GM23338 (cell line): ENCODE data around the gene KCNT1. TPM values are rescaled to one million over a fixed set of nuclear protein-coding genes. Genes with fewer than 3 reads are reported as not detected.

Source experiments
- ATAC-seq: fragments of 200-7000 bp; cut with Tn5 transposase; 3 replicates; pipeline ENCODE4 v1.9.1; 2020
- DNase-seq: peaks from one replicate; pipeline ENCODE4 v3.0.0-alpha.2; 2015; ENCODE audit warnings: low spot score
- H2AFZ ChIP-seq: fragments of 200-600 bp; sonication (generic); 2 replicates; pipeline ENCODE4 v1.8.0; 2016; ENCODE audit warnings: antibody characterized with exemption, mild to moderate bottlenecking, moderate library complexity
- H3F3A ChIP-seq: fragments of 200-600 bp; sonication (generic); replicated peaks from 2 replicates; pipeline ENCODE4 v1.8.0; 2017; ENCODE audit warnings: antibody characterized with exemption, mixed run types, low read depth
- H3K27ac ChIP-seq: fragments of 200-600 bp; sonication (generic); 2 replicates; pipeline ENCODE4 v1.6.1; 2016; ENCODE audit warnings: low read depth
- H3K27me3 ChIP-seq: fragments of 200-600 bp; sonication (generic); 2 replicates; pipeline ENCODE4 v1.8.0; 2016; ENCODE audit warnings: mild to moderate bottlenecking, mixed run types, moderate library complexity; ENCODE audit not compliant: insufficient read depth
- H3K36me3 ChIP-seq: fragments of 200-600 bp; sonication (generic); 2 replicates; pipeline ENCODE4 v1.8.0; 2016; ENCODE audit warnings: mild to moderate bottlenecking; ENCODE audit not compliant: insufficient read depth
- H3K4me1 ChIP-seq: fragments of 200-600 bp; sonication (generic); 2 replicates; pipeline ENCODE4 v1.8.0; 2016; ENCODE audit warnings: mild to moderate bottlenecking, moderate library complexity; ENCODE audit not compliant: insufficient read depth
- H3K4me2 ChIP-seq: fragments of 200-600 bp; sonication (generic); 2 replicates; pipeline ENCODE4 v1.7.1; 2017; ENCODE audit warnings: mixed run types
- H3K4me3 ChIP-seq: fragments of 200-600 bp; sonication (generic); 2 replicates; pipeline ENCODE4 v1.6.1; 2016; ENCODE audit warnings: mixed run types
- H3K79me2 ChIP-seq: fragments of 200-600 bp; sonication (generic); replicated peaks from 2 replicates; pipeline ENCODE4 v1.8.0; 2017; ENCODE audit warnings: mild to moderate bottlenecking; ENCODE audit not compliant: insufficient read depth
- H3K9me2 ChIP-seq: fragments of 200-600 bp; sonication (generic); 2 replicates; pipeline ENCODE4 v1.8.0; 2017; ENCODE audit not compliant: insufficient read depth
- H4K20me1 ChIP-seq: fragments of 200-600 bp; sonication (generic); replicated peaks from 2 replicates; pipeline ENCODE4 v1.8.0; 2017; ENCODE audit warnings: mild to moderate bottlenecking; ENCODE audit not compliant: insufficient read depth
- H3K27ac Mint-ChIP-seq: 2 replicates; pipeline ENCODE4 v1.8.0; 2020; ENCODE audit warnings: inconsistent platforms, mild to moderate bottlenecking, moderate library complexity, mixed read lengths
- H3K27me3 Mint-ChIP-seq: 3 replicates; pipeline ENCODE4 v1.8.0; 2022; ENCODE audit warnings: low read depth, mild to moderate bottlenecking, moderate library complexity, mixed read lengths, inconsistent platforms; ENCODE audit not compliant: insufficient read depth, poor library complexity
- H3K36me3 Mint-ChIP-seq: 3 replicates; pipeline ENCODE4 v1.8.0; 2021; ENCODE audit warnings: low read depth, mild to moderate bottlenecking, inconsistent platforms, moderate library complexity, mixed read lengths
- H3K4me1 Mint-ChIP-seq: 3 replicates; pipeline ENCODE4 v1.8.0; 2020; ENCODE audit warnings: mild to moderate bottlenecking, inconsistent platforms, mixed read lengths
- H3K4me3 Mint-ChIP-seq: 3 replicates; pipeline ENCODE4 v1.8.0; 2021; ENCODE audit warnings: moderate library complexity, mild to moderate bottlenecking, inconsistent platforms, mixed read lengths
- H3K9me3 Mint-ChIP-seq: 3 replicates; pipeline ENCODE4 v1.8.0; 2020; ENCODE audit warnings: moderate library complexity, mild to moderate bottlenecking, inconsistent platforms, mixed read lengths
- CREB1 ChIP-seq: fragments of 250-450 bp; sonication (Bioruptor Pico); IDR thresholded peaks from 2 replicates; pipeline ENCODE4 v1.5.0; 2020; ENCODE audit warnings: low read depth, mild to moderate bottlenecking, moderate library complexity
- EZH2 ChIP-seq: fragments of 200-600 bp; sonication (generic); IDR thresholded peaks from one replicate; pipeline ENCODE4 v1.8.0; 2017; ENCODE audit warnings: antibody characterized with exemption, mild to moderate bottlenecking, low read depth; ENCODE audit not compliant: unreplicated experiment
- EZH2phosphoT487 ChIP-seq: fragments of 200-600 bp; sonication (generic); IDR thresholded peaks from one replicate; pipeline ENCODE4 v1.8.1; 2018; ENCODE audit warnings: antibody characterized with exemption; ENCODE audit not compliant: unreplicated experiment
- JUNB ChIP-seq: IDR thresholded peaks from one replicate; pipeline ENCODE4 v1.6.1; 2016; ENCODE audit warnings: antibody characterized with exemption; ENCODE audit not compliant: unreplicated experiment
- NANOG ChIP-seq: IDR thresholded peaks from 2 replicates; pipeline ENCODE4 v1.6.1; 2016; ENCODE audit warnings: antibody characterized with exemption, borderline replicate concordance
- POLR2AphosphoS5 ChIP-seq: IDR thresholded peaks from 2 replicates; pipeline ENCODE4 v1.6.1; 2016; ENCODE audit warnings: antibody characterized with exemption, low read depth
- STAT1 ChIP-seq: IDR thresholded peaks from one replicate; pipeline ENCODE4 v1.6.1; 2016; ENCODE audit warnings: antibody characterized with exemption; ENCODE audit not compliant: unreplicated experiment
- ZNF114 ChIP-seq: fragments of 250-450 bp; sonication (Bioruptor Pico); IDR thresholded peaks from 2 replicates; pipeline ENCODE4 v1.5.0; 2020; ENCODE audit warnings: mild to moderate bottlenecking, moderate library complexity
- ZNF331 ChIP-seq: fragments of 250-450 bp; sonication (Bioruptor Pico); IDR thresholded peaks from 2 replicates; pipeline ENCODE4 v1.5.0; 2020; ENCODE audit warnings: low read depth, mild to moderate bottlenecking, moderate library complexity
- polyA plus RNA-seq: library from polyadenylated mRNA; unstranded; fragments of >200 nt; fragmentation: Nextera tagmentation; extraction: Ambion mirVana; gene quantifications from 2 replicates; pipeline ENCODE4 v1.2.1, GENCODE V29; 2016
- total RNA-seq: library from RNA; depleted of rRNA; stranded (reverse); fragments of >200 nt; shearing (Covaris generic); gene quantifications from 2 replicates; pipeline ENCODE4 v1.2.3, GENCODE V29; 2014
- TF ChIP-seq, protein P1 (sequence below), 2 experiments: fragments of 200-600 bp in 1 of 2; sonication (generic) in 1 of 2; conservative IDR thresholded peaks; 2 replicates each; pipeline versions ENCODE4 v1.5.1 to v1.6.1; 2016 to 2017; ENCODE audit warnings: antibody characterized with exemption in 2 of 2, low read depth in 2 of 2, mild to moderate bottlenecking in 2 of 2, moderate library complexity in 1 of 2
- TF ChIP-seq, protein P2 (sequence below): fragments of 250-450 bp; sonication (Bioruptor Pico); IDR thresholded peaks from 2 replicates; pipeline ENCODE4 v1.5.0; 2020; ENCODE audit warnings: mild to moderate bottlenecking, moderate library complexity
- TF ChIP-seq, protein P3 (sequence below): IDR thresholded peaks from one replicate; pipeline ENCODE4 v1.6.1; 2018; ENCODE audit warnings: antibody characterized with exemption; ENCODE audit not compliant: unreplicated experiment
- TF ChIP-seq, protein P4 (sequence below): IDR thresholded peaks from 2 replicates; pipeline ENCODE4 v1.6.1; 2016; ENCODE audit warnings: antibody characterized with exemption

KCNT1 gene
- total and polyA plus RNA-seq, 2 experiments from 2014 or later: 0.05 to 0.28 TPM

DNA sequence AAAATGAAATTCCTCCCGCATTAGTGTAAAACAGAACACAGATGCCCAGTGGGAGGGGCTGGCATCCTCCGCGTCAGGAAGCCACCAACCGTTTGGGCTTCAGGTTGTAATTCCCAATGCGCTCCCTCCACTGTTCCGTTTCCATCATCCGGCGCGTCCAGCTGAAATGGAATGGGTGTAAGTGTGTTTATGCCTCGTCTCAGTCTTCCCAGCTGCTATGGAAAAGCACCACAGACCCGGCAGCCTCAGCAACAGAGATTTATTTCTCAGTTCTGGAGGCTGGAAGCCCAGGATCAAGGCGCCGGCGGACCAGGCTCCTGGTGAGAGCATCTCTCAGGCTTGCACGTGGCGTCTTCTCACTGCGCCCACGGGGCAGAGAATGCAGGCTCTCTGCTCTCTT, 20.4 kb downstream of the KCNT1 start:
- Mint-ChIP-seq H3K9me3 (no peaks in the 10 kb centered on the region), H3K36me3 (no peaks in the 10 kb centered on the region; the same call in 2 of the 3 replicates), H3K27me3 (peaks cover 2% of the 10 kb centered on the region), H3K4me1 (peaks cover 3% of the 10 kb centered on the region), H3K4me3 (no peak overlapping the region), H3K27ac (no peak overlapping the region)
- Histone ChIP-seq H3K36me3 (no peaks in the 10 kb centered on the region), H3F3A (no peaks in the 10 kb centered on the region), H3K27ac (no peak overlapping the region), H3K4me2 (no peak overlapping the region), H3K79me2 (no peaks in the 10 kb centered on the region), H2AFZ (no peak overlapping the region), H3K4me1 (no peaks in the 10 kb centered on the region), H3K4me3 (no peak overlapping the region), H4K20me1 (no peaks in the 10 kb centered on the region), H3K27me3 (no peaks in the 10 kb centered on the region), H3K9me2 (no peaks in the 10 kb centered on the region)
- no peak for ATAC-seq
- DNase-seq: no peak
- TF ChIP-seq, protein P1, sequence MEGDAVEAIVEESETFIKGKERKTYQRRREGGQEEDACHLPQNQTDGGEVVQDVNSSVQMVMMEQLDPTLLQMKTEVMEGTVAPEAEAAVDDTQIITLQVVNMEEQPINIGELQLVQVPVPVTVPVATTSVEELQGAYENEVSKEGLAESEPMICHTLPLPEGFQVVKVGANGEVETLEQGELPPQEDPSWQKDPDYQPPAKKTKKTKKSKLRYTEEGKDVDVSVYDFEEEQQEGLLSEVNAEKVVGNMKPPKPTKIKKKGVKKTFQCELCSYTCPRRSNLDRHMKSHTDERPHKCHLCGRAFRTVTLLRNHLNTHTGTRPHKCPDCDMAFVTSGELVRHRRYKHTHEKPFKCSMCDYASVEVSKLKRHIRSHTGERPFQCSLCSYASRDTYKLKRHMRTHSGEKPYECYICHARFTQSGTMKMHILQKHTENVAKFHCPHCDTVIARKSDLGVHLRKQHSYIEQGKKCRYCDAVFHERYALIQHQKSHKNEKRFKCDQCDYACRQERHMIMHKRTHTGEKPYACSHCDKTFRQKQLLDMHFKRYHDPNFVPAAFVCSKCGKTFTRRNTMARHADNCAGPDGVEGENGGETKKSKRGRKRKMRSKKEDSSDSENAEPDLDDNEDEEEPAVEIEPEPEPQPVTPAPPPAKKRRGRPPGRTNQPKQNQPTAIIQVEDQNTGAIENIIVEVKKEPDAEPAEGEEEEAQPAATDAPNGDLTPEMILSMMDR (conservative IDR thresholded peaks at IDR 0.05; ENCODE audit: low read depth in 2 of 2): no peak
- TF ChIP-seq ZNF331 (no peak), ZNF114 (CRISPR knock-in tag) (no peak), EZH2phosphoT487 (no peak), EZH2 (no peak), CREB1 (no peak), STAT1 (no peak), JUNB (no peak), POLR2AphosphoS5 (no peak), NANOG (no peak)
- TF ChIP-seq, protein P2, sequence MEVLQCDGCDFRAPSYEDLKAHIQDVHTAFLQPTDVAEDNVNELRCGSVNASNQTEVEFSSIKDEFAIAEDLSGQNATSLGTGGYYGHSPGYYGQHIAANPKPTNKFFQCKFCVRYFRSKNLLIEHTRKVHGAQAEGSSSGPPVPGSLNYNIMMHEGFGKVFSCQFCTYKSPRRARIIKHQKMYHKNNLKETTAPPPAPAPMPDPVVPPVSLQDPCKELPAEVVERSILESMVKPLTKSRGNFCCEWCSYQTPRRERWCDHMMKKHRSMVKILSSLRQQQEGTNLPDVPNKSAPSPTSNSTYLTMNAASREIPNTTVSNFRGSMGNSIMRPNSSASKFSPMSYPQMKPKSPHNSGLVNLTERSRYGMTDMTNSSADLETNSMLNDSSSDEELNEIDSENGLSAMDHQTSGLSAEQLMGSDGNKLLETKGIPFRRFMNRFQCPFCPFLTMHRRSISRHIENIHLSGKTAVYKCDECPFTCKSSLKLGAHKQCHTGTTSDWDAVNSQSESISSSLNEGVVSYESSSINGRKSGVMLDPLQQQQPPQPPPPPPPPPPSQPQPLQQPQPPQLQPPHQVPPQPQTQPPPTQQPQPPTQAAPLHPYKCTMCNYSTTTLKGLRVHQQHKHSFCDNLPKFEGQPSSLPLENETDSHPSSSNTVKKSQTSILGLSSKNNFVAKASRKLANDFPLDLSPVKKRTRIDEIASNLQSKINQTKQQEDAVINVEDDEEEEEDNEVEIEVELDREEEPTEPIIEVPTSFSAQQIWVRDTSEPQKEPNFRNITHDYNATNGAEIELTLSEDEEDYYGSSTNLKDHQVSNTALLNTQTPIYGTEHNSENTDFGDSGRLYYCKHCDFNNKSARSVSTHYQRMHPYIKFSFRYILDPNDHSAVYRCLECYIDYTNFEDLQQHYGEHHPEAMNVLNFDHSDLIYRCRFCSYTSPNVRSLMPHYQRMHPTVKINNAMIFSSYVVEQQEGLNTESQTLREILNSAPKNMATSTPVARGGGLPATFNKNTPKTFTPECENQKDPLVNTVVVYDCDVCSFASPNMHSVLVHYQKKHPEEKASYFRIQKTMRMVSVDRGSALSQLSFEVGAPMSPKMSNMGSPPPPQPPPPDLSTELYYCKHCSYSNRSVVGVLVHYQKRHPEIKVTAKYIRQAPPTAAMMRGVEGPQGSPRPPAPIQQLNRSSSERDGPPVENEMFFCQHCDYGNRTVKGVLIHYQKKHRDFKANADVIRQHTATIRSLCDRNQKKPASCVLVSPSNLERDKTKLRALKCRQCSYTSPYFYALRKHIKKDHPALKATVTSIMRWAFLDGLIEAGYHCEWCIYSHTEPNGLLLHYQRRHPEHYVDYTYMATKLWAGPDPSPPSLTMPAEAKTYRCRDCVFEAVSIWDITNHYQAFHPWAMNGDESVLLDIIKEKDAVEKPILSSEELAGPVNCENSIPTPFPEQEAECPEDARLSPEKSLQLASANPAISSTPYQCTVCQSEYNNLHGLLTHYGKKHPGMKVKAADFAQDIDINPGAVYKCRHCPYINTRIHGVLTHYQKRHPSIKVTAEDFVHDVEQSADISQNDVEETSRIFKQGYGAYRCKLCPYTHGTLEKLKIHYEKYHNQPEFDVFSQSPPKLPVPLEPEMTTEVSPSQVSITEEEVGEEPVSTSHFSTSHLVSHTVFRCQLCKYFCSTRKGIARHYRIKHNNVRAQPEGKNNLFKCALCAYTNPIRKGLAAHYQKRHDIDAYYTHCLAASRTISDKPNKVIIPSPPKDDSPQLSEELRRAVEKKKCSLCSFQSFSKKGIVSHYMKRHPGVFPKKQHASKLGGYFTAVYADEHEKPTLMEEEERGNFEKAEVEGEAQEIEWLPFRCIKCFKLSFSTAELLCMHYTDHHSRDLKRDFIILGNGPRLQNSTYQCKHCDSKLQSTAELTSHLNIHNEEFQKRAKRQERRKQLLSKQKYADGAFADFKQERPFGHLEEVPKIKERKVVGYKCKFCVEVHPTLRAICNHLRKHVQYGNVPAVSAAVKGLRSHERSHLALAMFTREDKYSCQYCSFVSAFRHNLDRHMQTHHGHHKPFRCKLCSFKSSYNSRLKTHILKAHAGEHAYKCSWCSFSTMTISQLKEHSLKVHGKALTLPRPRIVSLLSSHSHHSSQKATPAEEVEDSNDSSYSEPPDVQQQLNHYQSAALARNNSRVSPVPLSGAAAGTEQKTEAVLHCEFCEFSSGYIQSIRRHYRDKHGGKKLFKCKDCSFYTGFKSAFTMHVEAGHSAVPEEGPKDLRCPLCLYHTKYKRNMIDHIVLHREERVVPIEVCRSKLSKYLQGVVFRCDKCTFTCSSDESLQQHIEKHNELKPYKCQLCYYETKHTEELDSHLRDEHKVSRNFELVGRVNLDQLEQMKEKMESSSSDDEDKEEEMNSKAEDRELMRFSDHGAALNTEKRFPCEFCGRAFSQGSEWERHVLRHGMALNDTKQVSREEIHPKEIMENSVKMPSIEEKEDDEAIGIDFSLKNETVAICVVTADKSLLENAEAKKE (CRISPR knock-in tag): no peak
- TF ChIP-seq, protein P3, sequence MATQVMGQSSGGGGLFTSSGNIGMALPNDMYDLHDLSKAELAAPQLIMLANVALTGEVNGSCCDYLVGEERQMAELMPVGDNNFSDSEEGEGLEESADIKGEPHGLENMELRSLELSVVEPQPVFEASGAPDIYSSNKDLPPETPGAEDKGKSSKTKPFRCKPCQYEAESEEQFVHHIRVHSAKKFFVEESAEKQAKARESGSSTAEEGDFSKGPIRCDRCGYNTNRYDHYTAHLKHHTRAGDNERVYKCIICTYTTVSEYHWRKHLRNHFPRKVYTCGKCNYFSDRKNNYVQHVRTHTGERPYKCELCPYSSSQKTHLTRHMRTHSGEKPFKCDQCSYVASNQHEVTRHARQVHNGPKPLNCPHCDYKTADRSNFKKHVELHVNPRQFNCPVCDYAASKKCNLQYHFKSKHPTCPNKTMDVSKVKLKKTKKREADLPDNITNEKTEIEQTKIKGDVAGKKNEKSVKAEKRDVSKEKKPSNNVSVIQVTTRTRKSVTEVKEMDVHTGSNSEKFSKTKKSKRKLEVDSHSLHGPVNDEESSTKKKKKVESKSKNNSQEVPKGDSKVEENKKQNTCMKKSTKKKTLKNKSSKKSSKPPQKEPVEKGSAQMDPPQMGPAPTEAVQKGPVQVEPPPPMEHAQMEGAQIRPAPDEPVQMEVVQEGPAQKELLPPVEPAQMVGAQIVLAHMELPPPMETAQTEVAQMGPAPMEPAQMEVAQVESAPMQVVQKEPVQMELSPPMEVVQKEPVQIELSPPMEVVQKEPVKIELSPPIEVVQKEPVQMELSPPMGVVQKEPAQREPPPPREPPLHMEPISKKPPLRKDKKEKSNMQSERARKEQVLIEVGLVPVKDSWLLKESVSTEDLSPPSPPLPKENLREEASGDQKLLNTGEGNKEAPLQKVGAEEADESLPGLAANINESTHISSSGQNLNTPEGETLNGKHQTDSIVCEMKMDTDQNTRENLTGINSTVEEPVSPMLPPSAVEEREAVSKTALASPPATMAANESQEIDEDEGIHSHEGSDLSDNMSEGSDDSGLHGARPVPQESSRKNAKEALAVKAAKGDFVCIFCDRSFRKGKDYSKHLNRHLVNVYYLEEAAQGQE: no peak
- TF ChIP-seq, protein P4, sequence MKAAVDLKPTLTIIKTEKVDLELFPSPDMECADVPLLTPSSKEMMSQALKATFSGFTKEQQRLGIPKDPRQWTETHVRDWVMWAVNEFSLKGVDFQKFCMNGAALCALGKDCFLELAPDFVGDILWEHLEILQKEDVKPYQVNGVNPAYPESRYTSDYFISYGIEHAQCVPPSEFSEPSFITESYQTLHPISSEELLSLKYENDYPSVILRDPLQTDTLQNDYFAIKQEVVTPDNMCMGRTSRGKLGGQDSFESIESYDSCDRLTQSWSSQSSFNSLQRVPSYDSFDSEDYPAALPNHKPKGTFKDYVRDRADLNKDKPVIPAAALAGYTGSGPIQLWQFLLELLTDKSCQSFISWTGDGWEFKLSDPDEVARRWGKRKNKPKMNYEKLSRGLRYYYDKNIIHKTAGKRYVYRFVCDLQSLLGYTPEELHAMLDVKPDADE: no peak
